ENCODE measurements around the gene BAG2. TPM values are rescaled to one million over a fixed set of nuclear protein-coding genes. Genes with fewer than 3 reads are reported as not detected.

BAG2 gene
- total and polyA plus RNA-seq, 2 of the 4 experiments (the other 2 are of a cell fraction): 8.1 to 10.0 TPM

DNA sequence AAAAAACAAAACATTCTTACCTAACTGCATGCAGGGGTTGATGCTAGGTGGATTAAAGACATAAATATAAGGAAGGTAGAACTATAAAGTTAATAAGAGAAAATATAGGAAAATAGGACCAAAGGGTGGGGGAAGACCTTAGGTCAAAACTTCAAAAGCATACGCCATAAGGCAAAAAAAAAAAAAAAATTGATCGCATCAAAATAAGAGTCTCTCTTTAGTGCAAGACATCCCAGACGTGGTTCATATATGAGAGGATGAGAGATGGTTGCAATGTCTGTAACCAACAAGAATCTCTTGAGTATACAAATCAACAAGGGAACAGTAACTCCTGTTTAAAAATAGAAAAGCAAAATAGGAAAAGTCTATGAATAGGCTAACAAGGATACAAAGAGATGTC, 8.5 kb downstream of the BAG2 start:
- H4K20me1 ChIP-seq (ENCODE audit: insufficient read depth, low read length): peaks cover 52% of the 10 kb centered on the region
- no peak overlapping the region for H4K5ac ChIP-seq (ENCODE audit: low read depth, low read length)
- no peak overlapping the region for H2BK15ac ChIP-seq (ENCODE audit: low read depth, low read length)
- no peak overlapping the region for H2AFZ ChIP-seq (replicated peaks; ENCODE audit: low read length, poor library complexity)
- H3K23ac ChIP-seq (ENCODE audit: low read depth, low read length): no peak overlapping the region
- in situ Hi-C loops (cut with MboI; ENCODE audit: low sequenced_read_pairs): loop anchor here (5.0 to 10.0 kb wide), 2 partner anchors 137 to 276 kb away; partner anchors contain the start of gene PRIM2
- no peaks in the 10 kb centered on the region for H3K27me3 ChIP-seq (ENCODE audit: control insufficient read depth, insufficient read depth, low read length)
- ChIA-PET POLR2A (ENCODE audit: unreplicated experiment) (no interaction called here), CTCF (no interaction called here)
- ATAC-seq (ENCODE audit: low read depth) (no peak), DNase-seq (no peak)
- no peak overlapping the region for H3K4me3 ChIP-seq (ENCODE audit: insufficient read depth, low read depth, low read length)
- H2BK20ac ChIP-seq (ENCODE audit: low read depth, low read length): no peak overlapping the region
- H3K4me2 ChIP-seq (ENCODE audit: low read depth, low read length): no peak overlapping the region
- no peak overlapping the region for H2AK9ac ChIP-seq (replicated peaks; ENCODE audit: low read depth, low read length, poor library complexity)
- H3K9ac ChIP-seq (ENCODE audit: low read depth, low read length): no peak overlapping the region
- BruUV-seq (replicated peaks): no TSS peak
- H2BK120ac ChIP-seq (ENCODE audit: low read depth, low read length): no peak overlapping the region
- H3K56ac ChIP-seq (ENCODE audit: extremely low read depth, insufficient read depth, low read length): no peak overlapping the region
- H3K27ac ChIP-seq (ENCODE audit: insufficient read depth, low read length): no peak overlapping the region
- H3K18ac ChIP-seq (ENCODE audit: low read depth, low read length): no peak overlapping the region; the same call in 1 of the 2 replicates
- TF ChIP-seq, protein P1, sequence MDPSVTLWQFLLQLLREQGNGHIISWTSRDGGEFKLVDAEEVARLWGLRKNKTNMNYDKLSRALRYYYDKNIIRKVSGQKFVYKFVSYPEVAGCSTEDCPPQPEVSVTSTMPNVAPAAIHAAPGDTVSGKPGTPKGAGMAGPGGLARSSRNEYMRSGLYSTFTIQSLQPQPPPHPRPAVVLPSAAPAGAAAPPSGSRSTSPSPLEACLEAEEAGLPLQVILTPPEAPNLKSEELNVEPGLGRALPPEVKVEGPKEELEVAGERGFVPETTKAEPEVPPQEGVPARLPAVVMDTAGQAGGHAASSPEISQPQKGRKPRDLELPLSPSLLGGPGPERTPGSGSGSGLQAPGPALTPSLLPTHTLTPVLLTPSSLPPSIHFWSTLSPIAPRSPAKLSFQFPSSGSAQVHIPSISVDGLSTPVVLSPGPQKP (IDR thresholded peaks at IDR 0.05; ENCODE audit: borderline replicate concordance, low read depth, low read length): no peak
- TF ChIP-seq POLR2A (IDR thresholded peaks at IDR 0.05; ENCODE audit: low read depth, low read length): no peak
- no peak for TF ChIP-seq MAFK (IDR thresholded peaks at IDR 0.05; ENCODE audit: low read depth, low read length)
- no peak for TF ChIP-seq SMC3 (IDR thresholded peaks at IDR 0.05; ENCODE audit: low read depth, low read length)
- no peak for TF ChIP-seq CHD1 (IDR thresholded peaks at IDR 0.05; ENCODE audit: low read depth, low read length)
- no peak for TF ChIP-seq FOS (IDR thresholded peaks at IDR 0.05; ENCODE audit: low read depth, low read length)
- TF ChIP-seq RAD21 (IDR thresholded peaks at IDR 0.05; ENCODE audit: low read length): no peak
- TF ChIP-seq RFX5 (IDR thresholded peaks at IDR 0.05; ENCODE audit: low read depth, low read length): no peak
- TF ChIP-seq MXI1 (IDR thresholded peaks at IDR 0.05; ENCODE audit: borderline replicate concordance, low read depth, low read length): no peak
- TF ChIP-seq, protein P2, sequence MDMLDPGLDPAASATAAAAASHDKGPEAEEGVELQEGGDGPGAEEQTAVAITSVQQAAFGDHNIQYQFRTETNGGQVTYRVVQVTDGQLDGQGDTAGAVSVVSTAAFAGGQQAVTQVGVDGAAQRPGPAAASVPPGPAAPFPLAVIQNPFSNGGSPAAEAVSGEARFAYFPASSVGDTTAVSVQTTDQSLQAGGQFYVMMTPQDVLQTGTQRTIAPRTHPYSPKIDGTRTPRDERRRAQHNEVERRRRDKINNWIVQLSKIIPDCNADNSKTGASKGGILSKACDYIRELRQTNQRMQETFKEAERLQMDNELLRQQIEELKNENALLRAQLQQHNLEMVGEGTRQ (IDR thresholded peaks at IDR 0.05; ENCODE audit: low read depth, low read length): no peak
- TF ChIP-seq, protein P3, sequence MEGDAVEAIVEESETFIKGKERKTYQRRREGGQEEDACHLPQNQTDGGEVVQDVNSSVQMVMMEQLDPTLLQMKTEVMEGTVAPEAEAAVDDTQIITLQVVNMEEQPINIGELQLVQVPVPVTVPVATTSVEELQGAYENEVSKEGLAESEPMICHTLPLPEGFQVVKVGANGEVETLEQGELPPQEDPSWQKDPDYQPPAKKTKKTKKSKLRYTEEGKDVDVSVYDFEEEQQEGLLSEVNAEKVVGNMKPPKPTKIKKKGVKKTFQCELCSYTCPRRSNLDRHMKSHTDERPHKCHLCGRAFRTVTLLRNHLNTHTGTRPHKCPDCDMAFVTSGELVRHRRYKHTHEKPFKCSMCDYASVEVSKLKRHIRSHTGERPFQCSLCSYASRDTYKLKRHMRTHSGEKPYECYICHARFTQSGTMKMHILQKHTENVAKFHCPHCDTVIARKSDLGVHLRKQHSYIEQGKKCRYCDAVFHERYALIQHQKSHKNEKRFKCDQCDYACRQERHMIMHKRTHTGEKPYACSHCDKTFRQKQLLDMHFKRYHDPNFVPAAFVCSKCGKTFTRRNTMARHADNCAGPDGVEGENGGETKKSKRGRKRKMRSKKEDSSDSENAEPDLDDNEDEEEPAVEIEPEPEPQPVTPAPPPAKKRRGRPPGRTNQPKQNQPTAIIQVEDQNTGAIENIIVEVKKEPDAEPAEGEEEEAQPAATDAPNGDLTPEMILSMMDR (conservative IDR thresholded peaks at IDR 0.05; ENCODE audit: low read depth, low read length): no peak
- TF ChIP-seq RCOR1 (IDR thresholded peaks at IDR 0.05; ENCODE audit: insufficient replicate concordance, low read length): no peak
- no peak for TF ChIP-seq MAZ (IDR thresholded peaks at IDR 0.05; ENCODE audit: borderline replicate concordance, low read depth, low read length)
- no peak for TF ChIP-seq CEBPB (IDR thresholded peaks at IDR 0.05; ENCODE audit: low read depth, low read length)
- no peak for TF ChIP-seq BHLHE40 (IDR thresholded peaks at IDR 0.05; ENCODE audit: low read depth, low read length)
- no peak for TF ChIP-seq NFE2L2 (IDR thresholded peaks at IDR 0.05; ENCODE audit: low read depth, low read length)
- no peak overlapping the region for H2BK5ac ChIP-seq (ENCODE audit: low read depth, low read length, poor library complexity, severe bottlenecking)
- H4K8ac ChIP-seq (ENCODE audit: low read depth in 2 of 2, low read length in 2 of 2): no peak overlapping the region
- intact Hi-C loops (cut with micrococcal nuclease): no loop called here
- H3K14ac ChIP-seq (replicated peaks; ENCODE audit: low read depth, low read length): no peak overlapping the region
- dilution Hi-C loops (cut with HindIII; ENCODE audit: low sequenced_read_pairs, unreplicated experiment): no loop called here
- H3K36me3 ChIP-seq (ENCODE audit: control insufficient read depth, insufficient read depth, low read length): peaks cover 36% of the 10 kb centered on the region
- H3K4ac ChIP-seq (ENCODE audit: low read depth, low read length): no peak overlapping the region
- H4K91ac ChIP-seq (ENCODE audit: insufficient read depth, low read depth, low read length): no peak overlapping the region
- peaks cover 10 to 56% of the 10 kb centered on the region in 2 experiments for H3K79me1 ChIP-seq (ENCODE audit: low read depth in 1 of 2, low read length in 2 of 2)
- WGBS, 2 experiments (ENCODE audit: extremely low coverage in 2 of 2, insufficient read length in 1 of 2): no CpG with 5 or more reads among the region's 3 CpGs
- H3K9me1 ChIP-seq (ENCODE audit: insufficient read depth, low read length): peaks cover 18% of the 10 kb centered on the region
- H3K4me1 ChIP-seq (ENCODE audit: control insufficient read depth, insufficient read depth, low read length): peaks cover 25% of the 10 kb centered on the region
- H3K9me3 ChIP-seq (ENCODE audit: control insufficient read depth, insufficient read depth, low read length): no peaks in the 10 kb centered on the region
- H2AK5ac ChIP-seq (ENCODE audit: low read depth, low read length): no peak overlapping the region
